Panc1 (cell line): Measurements from ENCODE around the gene ERC2.

Experiments
- POLR2AphosphoS5 ChIP-seq: IDR thresholded peaks from 2 replicates; pipeline ENCODE4 v1.6.1; 2012; ENCODE audit warnings: mild to moderate bottlenecking, low read depth, low read length, moderate library complexity
- SIN3A ChIP-seq: IDR thresholded peaks from 2 replicates; pipeline ENCODE4 v1.6.1; 2012; ENCODE audit warnings: low read depth, mild to moderate bottlenecking, low read length, moderate library complexity, borderline replicate concordance; ENCODE audit not compliant: insufficient read depth
- TCF7L2 ChIP-seq: IDR thresholded peaks from 2 replicates; pipeline ENCODE4 v1.6.1; 2011; ENCODE audit warnings: mild to moderate bottlenecking, low read depth, low read length, inconsistent platforms
- TF ChIP-seq, protein P1 (sequence below), 2 experiments: IDR thresholded peaks; 2 replicates each; pipeline ENCODE4 v1.6.1; 2011 to 2012; ENCODE audit warnings: low read depth in 2 of 2, control low read depth in 1 of 2, low read length in 1 of 2, mild to moderate bottlenecking in 1 of 2, moderate library complexity in 1 of 2; ENCODE audit not compliant: insufficient read depth in 1 of 2
- TF ChIP-seq, protein P2 (sequence below): fragments of 450-650 bp; IDR thresholded peaks from 2 replicates; pipeline ENCODE4 v1.5.1; 2017; ENCODE audit warnings: mild to moderate bottlenecking

DNA sequence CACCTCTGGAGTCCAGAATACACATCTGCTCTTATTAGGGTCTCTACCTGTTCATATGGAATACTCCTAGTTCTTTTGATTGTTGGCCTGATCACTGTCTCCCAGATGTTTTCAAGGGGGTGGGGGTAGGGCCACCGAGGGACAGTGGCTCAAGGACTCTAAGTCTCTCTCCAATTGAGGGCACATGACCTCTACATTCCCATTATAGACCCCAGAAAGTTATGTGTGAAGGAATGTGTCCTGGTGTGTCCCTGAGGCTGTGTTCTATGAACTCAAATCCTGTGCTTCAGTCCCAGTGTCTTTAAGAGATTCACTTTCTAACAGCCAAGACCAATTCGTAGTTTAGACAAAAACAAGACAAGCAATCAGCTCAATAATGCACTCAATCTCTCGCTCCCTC, 357.4 kb downstream of the ERC2 start:
- TF ChIP-seq, protein P1, sequence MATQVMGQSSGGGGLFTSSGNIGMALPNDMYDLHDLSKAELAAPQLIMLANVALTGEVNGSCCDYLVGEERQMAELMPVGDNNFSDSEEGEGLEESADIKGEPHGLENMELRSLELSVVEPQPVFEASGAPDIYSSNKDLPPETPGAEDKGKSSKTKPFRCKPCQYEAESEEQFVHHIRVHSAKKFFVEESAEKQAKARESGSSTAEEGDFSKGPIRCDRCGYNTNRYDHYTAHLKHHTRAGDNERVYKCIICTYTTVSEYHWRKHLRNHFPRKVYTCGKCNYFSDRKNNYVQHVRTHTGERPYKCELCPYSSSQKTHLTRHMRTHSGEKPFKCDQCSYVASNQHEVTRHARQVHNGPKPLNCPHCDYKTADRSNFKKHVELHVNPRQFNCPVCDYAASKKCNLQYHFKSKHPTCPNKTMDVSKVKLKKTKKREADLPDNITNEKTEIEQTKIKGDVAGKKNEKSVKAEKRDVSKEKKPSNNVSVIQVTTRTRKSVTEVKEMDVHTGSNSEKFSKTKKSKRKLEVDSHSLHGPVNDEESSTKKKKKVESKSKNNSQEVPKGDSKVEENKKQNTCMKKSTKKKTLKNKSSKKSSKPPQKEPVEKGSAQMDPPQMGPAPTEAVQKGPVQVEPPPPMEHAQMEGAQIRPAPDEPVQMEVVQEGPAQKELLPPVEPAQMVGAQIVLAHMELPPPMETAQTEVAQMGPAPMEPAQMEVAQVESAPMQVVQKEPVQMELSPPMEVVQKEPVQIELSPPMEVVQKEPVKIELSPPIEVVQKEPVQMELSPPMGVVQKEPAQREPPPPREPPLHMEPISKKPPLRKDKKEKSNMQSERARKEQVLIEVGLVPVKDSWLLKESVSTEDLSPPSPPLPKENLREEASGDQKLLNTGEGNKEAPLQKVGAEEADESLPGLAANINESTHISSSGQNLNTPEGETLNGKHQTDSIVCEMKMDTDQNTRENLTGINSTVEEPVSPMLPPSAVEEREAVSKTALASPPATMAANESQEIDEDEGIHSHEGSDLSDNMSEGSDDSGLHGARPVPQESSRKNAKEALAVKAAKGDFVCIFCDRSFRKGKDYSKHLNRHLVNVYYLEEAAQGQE (IDR thresholded peaks at IDR 0.05; ENCODE audit: insufficient read depth in 1 of 2, low read depth in 2 of 2, low read length in 1 of 2), result no peak
- TF ChIP-seq, protein P2, sequence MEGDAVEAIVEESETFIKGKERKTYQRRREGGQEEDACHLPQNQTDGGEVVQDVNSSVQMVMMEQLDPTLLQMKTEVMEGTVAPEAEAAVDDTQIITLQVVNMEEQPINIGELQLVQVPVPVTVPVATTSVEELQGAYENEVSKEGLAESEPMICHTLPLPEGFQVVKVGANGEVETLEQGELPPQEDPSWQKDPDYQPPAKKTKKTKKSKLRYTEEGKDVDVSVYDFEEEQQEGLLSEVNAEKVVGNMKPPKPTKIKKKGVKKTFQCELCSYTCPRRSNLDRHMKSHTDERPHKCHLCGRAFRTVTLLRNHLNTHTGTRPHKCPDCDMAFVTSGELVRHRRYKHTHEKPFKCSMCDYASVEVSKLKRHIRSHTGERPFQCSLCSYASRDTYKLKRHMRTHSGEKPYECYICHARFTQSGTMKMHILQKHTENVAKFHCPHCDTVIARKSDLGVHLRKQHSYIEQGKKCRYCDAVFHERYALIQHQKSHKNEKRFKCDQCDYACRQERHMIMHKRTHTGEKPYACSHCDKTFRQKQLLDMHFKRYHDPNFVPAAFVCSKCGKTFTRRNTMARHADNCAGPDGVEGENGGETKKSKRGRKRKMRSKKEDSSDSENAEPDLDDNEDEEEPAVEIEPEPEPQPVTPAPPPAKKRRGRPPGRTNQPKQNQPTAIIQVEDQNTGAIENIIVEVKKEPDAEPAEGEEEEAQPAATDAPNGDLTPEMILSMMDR, result no peak
- TF ChIP-seq POLR2AphosphoS5 (no peak), SIN3A (no peak), TCF7L2 (no peak)
